WTC11 (cell line): ENCODE measurements around the gene BCL7C. TPM values are rescaled to one million over a fixed set of nuclear protein-coding genes. Genes with fewer than 3 reads are reported as not detected.

Experiments
- E2F5 ChIP-seq: sonication (generic); formaldehyde crosslinking; IDR thresholded peaks from 2 replicates; pipeline ENCODE4 v1.8.1; 2022; ENCODE audit warnings: mild to moderate bottlenecking, moderate library complexity, missing genetic modification reagents
- ESRRA ChIP-seq: sonication (generic); formaldehyde crosslinking; IDR thresholded peaks from 2 replicates; pipeline ENCODE4 v1.8.1; 2022; ENCODE audit warnings: mild to moderate bottlenecking, missing genetic modification reagents, borderline replicate concordance
- FOXK1 ChIP-seq: sonication (generic); formaldehyde crosslinking; IDR thresholded peaks from 2 replicates; pipeline ENCODE4 v1.8.0; 2022; ENCODE audit warnings: mild to moderate bottlenecking, moderate library complexity, missing genetic modification reagents
- GTF2I ChIP-seq: fragments of 250-450 bp; sonication (Bioruptor Pico); conservative IDR thresholded peaks from 2 replicates; pipeline ENCODE4 v1.4.0; 2021; ENCODE audit warnings: mild to moderate bottlenecking
- KAT7 ChIP-seq: sonication (generic); formaldehyde crosslinking; IDR thresholded peaks from 2 replicates; pipeline ENCODE4 v1.8.1; 2023; ENCODE audit warnings: missing genetic modification reagents, mild to moderate bottlenecking, borderline replicate concordance
- MYBL2 ChIP-seq: sonication (generic); formaldehyde crosslinking; IDR thresholded peaks from 2 replicates; pipeline ENCODE4 v1.8.1; 2023; ENCODE audit warnings: mild to moderate bottlenecking, moderate library complexity, missing genetic modification reagents
- NFE2L1 ChIP-seq: sonication (generic); formaldehyde crosslinking; IDR thresholded peaks from 2 replicates; pipeline ENCODE4 v1.8.1; 2023; ENCODE audit warnings: missing genetic modification reagents
- NR2C2 ChIP-seq: sonication (generic); formaldehyde crosslinking; IDR thresholded peaks from 2 replicates; pipeline ENCODE4 v1.8.0; 2022; ENCODE audit warnings: mild to moderate bottlenecking, missing genetic modification reagents
- RELA ChIP-seq: sonication (generic); formaldehyde crosslinking; IDR thresholded peaks from 2 replicates; pipeline ENCODE4 v1.8.1; 2022; ENCODE audit warnings: missing genetic modification reagents, mild to moderate bottlenecking, borderline replicate concordance
- TP53 ChIP-seq: sonication (generic); formaldehyde crosslinking; IDR thresholded peaks from 2 replicates; pipeline ENCODE4 v1.8.1; 2023; ENCODE audit warnings: mild to moderate bottlenecking, missing genetic modification reagents
- USF1 ChIP-seq: sonication (generic); formaldehyde crosslinking; IDR thresholded peaks from 2 replicates; pipeline ENCODE4 v1.8.0; 2022; ENCODE audit warnings: mild to moderate bottlenecking, missing genetic modification reagents
- ZNF121 ChIP-seq: sonication (generic); formaldehyde crosslinking; IDR thresholded peaks from 2 replicates; pipeline ENCODE4 v1.8.0; 2023; ENCODE audit warnings: missing genetic modification reagents
- ZNF317 ChIP-seq: sonication (generic); formaldehyde crosslinking; IDR thresholded peaks from 2 replicates; pipeline ENCODE4 v1.8.1; 2023; ENCODE audit warnings: low read depth, mild to moderate bottlenecking, moderate library complexity, missing genetic modification reagents, borderline replicate concordance
- ZNF396 ChIP-seq: fragments of 250-450 bp; sonication (Bioruptor Pico); IDR thresholded peaks from 2 replicates; pipeline ENCODE4 v1.8.0; 2021; ENCODE audit warnings: mild to moderate bottlenecking, moderate library complexity, borderline replicate concordance
- ZNF532 ChIP-seq: fragments of 250-450 bp; sonication (Bioruptor Pico); IDR thresholded peaks from 2 replicates; pipeline ENCODE4 v1.9.0; 2021; ENCODE audit warnings: mild to moderate bottlenecking, borderline replicate concordance
- total RNA-seq: library from RNA; stranded (reverse); gene quantifications from 3 replicates; pipeline ENCODE4 v1.2.3, GENCODE V29; 2021
- TF ChIP-seq, protein P1 (sequence below): sonication (generic); formaldehyde crosslinking; IDR thresholded peaks from 2 replicates; pipeline ENCODE4 v1.8.1; 2023; ENCODE audit warnings: mild to moderate bottlenecking, missing genetic modification reagents, moderate library complexity
- TF ChIP-seq, protein P2 (sequence below): sonication (generic); formaldehyde crosslinking; IDR thresholded peaks from 2 replicates; pipeline ENCODE4 v1.8.1; 2022; ENCODE audit warnings: missing genetic modification reagents, borderline replicate concordance
- TF ChIP-seq, protein P3 (sequence below): fragments of 200-600 bp; IDR thresholded peaks from 2 replicates; pipeline ENCODE4 v1.8.0; 2022; ENCODE audit warnings: antibody characterized with exemption
- TF ChIP-seq, protein P4 (sequence below): sonication (generic); formaldehyde crosslinking; IDR thresholded peaks from 2 replicates; pipeline ENCODE4 v1.8.1; 2023; ENCODE audit warnings: mild to moderate bottlenecking, missing genetic modification reagents
- TF ChIP-seq, protein P5 (sequence below): sonication (generic); formaldehyde crosslinking; IDR thresholded peaks from 2 replicates; pipeline ENCODE4 v1.8.0; 2022; ENCODE audit warnings: mild to moderate bottlenecking, missing genetic modification reagents
- TF ChIP-seq, protein P6 (sequence below): sonication (generic); formaldehyde crosslinking; IDR thresholded peaks from 2 replicates; pipeline ENCODE4 v1.8.1; 2022; ENCODE audit warnings: mild to moderate bottlenecking, missing genetic modification reagents, moderate library complexity, borderline replicate concordance

BCL7C gene
- total RNA-seq, 1 experiment from 2014 or later, result 18.3 TPM

- TF ChIP-seq NR2C2 (CRISPR knock-in tag) (peak; percentile 62; the same call in 1 of the 2 replicates), RELA (peak; percentile 74; the same call in 1 of the 2 replicates), USF1 (CRISPR knock-in tag) (peak; percentile 62; the same call in 1 of the 2 replicates), ESRRA (CRISPR knock-in tag) (peak; percentile 88), MYBL2 (peak; percentile 92), FOXK1 (CRISPR knock-in tag) (peak; percentile 88), GTF2I (peak; percentile 91), ZNF532 (CRISPR knock-in tag) (no peak), ZNF317 (CRISPR knock-in tag) (0 out of 2 replicates have a peak, but pooled peaks have one; percentile 37), ZNF396 (CRISPR knock-in tag) (no peak), NFE2L1 (CRISPR knock-in tag) (peak; percentile 67), E2F5 (CRISPR knock-in tag) (peak; percentile 68; the same call in 1 of the 2 replicates), KAT7 (CRISPR knock-in tag) (peak; percentile 99), ZNF121 (CRISPR knock-in tag) (no peak), TP53 (CRISPR knock-in tag) (peak; percentile 78; the same call in 1 of the 2 replicates)
- TF ChIP-seq, protein P1, sequence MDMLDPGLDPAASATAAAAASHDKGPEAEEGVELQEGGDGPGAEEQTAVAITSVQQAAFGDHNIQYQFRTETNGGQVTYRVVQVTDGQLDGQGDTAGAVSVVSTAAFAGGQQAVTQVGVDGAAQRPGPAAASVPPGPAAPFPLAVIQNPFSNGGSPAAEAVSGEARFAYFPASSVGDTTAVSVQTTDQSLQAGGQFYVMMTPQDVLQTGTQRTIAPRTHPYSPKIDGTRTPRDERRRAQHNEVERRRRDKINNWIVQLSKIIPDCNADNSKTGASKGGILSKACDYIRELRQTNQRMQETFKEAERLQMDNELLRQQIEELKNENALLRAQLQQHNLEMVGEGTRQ (CRISPR knock-in tag), result peak; percentile 51; the same call in 1 of the 2 replicates
- TF ChIP-seq, protein P2, sequence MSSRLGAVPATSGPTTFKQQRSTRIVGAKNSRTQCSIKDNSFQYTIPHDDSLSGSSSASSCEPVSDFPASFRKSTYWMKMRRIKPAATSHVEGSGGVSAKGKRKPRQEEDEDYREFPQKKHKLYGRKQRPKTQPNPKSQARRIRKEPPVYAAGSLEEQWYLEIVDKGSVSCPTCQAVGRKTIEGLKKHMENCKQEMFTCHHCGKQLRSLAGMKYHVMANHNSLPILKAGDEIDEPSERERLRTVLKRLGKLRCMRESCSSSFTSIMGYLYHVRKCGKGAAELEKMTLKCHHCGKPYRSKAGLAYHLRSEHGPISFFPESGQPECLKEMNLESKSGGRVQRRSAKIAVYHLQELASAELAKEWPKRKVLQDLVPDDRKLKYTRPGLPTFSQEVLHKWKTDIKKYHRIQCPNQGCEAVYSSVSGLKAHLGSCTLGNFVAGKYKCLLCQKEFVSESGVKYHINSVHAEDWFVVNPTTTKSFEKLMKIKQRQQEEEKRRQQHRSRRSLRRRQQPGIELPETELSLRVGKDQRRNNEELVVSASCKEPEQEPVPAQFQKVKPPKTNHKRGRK, result no peak
- TF ChIP-seq, protein P3, sequence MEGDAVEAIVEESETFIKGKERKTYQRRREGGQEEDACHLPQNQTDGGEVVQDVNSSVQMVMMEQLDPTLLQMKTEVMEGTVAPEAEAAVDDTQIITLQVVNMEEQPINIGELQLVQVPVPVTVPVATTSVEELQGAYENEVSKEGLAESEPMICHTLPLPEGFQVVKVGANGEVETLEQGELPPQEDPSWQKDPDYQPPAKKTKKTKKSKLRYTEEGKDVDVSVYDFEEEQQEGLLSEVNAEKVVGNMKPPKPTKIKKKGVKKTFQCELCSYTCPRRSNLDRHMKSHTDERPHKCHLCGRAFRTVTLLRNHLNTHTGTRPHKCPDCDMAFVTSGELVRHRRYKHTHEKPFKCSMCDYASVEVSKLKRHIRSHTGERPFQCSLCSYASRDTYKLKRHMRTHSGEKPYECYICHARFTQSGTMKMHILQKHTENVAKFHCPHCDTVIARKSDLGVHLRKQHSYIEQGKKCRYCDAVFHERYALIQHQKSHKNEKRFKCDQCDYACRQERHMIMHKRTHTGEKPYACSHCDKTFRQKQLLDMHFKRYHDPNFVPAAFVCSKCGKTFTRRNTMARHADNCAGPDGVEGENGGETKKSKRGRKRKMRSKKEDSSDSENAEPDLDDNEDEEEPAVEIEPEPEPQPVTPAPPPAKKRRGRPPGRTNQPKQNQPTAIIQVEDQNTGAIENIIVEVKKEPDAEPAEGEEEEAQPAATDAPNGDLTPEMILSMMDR, result no peak
- TF ChIP-seq, protein P4, sequence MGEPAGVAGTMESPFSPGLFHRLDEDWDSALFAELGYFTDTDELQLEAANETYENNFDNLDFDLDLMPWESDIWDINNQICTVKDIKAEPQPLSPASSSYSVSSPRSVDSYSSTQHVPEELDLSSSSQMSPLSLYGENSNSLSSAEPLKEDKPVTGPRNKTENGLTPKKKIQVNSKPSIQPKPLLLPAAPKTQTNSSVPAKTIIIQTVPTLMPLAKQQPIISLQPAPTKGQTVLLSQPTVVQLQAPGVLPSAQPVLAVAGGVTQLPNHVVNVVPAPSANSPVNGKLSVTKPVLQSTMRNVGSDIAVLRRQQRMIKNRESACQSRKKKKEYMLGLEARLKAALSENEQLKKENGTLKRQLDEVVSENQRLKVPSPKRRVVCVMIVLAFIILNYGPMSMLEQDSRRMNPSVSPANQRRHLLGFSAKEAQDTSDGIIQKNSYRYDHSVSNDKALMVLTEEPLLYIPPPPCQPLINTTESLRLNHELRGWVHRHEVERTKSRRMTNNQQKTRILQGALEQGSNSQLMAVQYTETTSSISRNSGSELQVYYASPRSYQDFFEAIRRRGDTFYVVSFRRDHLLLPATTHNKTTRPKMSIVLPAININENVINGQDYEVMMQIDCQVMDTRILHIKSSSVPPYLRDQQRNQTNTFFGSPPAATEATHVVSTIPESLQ (CRISPR knock-in tag), result no peak
- TF ChIP-seq, protein P5, sequence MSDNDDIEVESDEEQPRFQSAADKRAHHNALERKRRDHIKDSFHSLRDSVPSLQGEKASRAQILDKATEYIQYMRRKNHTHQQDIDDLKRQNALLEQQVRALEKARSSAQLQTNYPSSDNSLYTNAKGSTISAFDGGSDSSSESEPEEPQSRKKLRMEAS (CRISPR knock-in tag), result peak; percentile 98
- TF ChIP-seq, protein P6, sequence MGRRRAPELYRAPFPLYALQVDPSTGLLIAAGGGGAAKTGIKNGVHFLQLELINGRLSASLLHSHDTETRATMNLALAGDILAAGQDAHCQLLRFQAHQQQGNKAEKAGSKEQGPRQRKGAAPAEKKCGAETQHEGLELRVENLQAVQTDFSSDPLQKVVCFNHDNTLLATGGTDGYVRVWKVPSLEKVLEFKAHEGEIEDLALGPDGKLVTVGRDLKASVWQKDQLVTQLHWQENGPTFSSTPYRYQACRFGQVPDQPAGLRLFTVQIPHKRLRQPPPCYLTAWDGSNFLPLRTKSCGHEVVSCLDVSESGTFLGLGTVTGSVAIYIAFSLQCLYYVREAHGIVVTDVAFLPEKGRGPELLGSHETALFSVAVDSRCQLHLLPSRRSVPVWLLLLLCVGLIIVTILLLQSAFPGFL, result peak; percentile 93; the same call in 1 of the 2 replicates
Observed at GRCh38 chr16:30874821-30875717, 18.8 kb downstream of the BCL7C start (continued).
